NCI-H2081 (cell line): ENCODE measurements around the gene PDIA5.

Experiments
- DNase-seq, 2 experiments: peaks; one replicate each; lab custom pipeline; 2025; lab: John Stamatoyannopoulos, UW

PDIA5 gene

DNA sequence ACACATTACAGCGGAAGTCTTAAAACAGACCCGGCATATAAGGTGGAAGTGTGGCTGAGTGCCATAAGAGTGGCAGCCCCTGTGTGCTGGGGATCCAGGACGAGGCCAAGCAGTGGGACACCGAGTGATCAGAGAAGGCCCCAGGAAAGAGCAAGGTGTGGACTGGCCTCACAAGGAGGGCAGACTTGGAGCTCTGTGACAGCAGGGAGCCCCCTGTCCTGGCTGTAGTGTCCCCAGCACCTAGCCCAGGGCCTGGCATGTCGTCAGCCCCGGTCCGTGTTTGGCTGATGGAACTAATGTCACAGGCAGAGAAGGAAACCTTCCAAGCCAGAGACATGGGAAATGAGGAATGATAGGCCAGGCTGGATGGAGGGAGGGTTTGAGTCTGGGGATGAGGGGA lies 4.8 kb downstream of the PDIA5 start:
- no peak for DNase-seq

DNA sequence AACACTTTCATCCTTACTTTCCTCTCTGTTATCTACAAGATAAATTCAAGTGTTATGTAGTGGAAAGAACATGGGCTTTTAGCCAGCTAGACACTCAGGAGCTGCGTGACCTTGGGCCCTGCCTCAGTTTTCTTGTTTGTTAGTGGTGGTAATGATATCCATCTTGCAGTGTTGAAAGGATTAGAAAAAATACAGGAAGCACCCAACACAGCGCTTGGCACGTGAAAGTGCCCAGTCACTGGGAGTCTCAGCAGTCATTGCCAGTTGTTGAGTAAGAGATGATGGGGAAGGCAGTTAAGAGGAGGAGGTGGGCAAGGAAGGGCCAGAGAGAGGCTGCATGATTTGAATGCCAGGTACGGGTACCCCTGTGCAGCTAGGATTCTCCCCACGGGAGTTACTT lies 5.3 kb downstream of the PDIA5 start:
- no peak for DNase-seq

DNA sequence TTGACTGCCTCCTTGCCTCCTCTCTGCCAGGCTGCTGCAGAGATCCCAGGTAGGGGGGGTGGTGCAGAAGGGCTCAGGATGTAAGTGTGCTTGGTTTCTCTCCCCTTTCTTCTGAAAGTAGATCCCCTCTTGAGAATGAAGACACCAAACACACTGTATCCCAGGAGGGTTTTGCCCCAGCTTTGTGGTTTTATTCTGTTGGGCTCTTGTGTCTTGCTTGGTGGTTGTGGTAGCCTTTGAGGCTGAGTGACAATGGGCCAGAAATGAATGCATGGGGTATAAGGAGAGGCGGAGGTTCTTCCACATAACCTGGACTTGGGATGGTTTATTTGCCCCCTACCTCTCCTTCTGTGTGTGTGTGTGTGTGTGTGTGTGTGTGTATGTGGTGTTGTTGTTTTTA lies 5.7 kb downstream of the PDIA5 start:
- no peak for DNase-seq

DNA sequence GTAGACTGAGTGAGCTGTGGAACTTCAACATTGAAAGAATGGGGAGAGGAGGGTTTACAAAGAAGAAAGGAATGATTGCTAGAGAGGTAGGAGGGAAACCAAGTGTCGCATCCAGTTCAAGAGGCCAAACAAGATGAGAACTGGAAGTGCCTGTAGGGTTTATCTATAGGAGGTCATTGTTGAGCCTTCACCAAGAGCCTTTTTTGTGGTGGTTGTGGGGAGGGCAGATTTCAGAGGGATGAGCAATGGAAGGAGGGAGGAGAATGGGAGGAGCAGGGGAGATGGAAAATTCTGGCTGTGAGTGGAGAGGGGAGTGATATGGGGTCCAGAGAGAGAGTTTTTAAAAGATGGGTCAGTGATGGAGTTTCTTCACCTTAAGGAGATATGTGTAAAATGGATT lies 8.5 kb downstream of the PDIA5 start:
- no peak for DNase-seq

DNA sequence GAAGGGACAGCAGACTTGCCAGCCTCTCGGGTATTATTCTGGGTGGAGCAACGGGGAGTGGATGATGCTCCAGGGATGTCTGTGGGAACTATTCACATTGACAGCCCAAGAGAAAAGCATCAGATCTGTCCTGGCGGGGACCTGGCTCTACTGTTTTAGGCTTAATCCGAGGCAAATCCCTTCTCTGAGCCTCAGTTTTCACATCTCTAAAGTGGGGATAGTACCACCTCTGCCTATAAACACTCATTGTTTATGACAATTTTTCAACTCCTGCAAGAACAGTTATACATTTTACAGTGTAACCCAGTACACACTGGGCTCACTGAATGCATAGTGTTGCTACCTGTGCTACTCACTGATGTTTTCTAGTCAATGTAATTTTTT lies 9.3 kb downstream of the PDIA5 start:
- no peak for DNase-seq

DNA sequence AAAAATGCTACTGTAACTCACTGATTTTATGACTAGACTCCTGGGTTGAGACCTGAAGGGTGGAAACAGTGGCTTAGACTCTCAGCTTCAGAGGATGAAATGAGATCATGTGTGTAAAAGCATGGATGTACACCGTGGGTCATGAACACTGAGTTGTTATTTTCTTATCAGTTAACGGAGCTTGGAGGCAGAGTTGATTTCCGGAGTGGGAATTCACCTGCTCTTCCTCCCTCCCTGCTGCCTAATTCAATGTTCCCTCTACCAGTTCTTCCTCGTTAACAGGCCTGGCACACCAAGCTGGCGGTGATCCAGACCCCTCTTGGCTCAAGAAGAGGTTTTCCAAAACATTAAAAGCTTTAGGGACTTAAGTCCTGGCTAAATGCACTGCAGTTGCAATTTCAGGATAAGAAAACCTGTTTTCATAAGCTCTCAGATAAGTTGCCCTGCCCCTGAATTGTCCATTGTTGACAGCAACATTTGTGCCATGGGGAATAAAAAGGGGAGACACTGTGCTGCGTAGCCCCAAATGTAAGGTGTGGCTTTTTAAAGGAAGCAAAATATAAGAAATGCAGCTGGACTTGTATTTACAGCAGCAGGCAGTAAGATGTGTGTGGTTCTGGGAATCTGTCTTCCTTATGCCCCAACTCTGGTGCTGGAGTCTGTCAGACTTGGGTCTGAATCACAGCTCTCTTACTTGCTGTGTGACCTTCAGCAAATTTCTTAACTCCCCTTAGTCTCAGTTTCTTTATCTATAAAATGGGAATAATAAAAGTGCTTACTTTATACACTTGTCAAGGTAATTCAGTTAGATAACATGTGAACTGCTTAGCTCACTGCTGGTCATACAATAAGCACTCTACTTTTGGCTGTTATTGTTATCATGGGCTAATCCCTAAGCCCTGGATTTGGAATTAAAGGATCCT lies 9.9 kb downstream of the PDIA5 start:
- peak; percentile 49 to 86 for DNase-seq

DNA sequence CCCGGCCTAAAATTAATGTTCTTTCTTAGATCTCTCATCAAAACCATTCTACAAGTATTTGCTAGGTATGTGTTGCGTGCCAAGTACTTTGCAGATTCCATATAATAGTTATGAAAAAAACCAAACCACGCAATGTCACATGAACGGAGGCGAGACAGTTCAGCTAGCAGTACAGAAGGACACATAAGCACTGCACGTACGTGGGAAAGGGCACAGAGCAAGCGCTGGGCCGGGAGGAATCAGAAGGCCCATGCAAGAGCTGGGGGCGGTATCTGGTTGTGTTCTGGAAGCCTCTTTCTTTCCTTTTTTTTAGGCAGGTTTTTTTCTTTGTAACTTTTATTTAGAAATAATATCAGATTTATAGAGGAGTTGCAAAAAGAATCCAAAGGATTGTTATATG lies 11.3 kb downstream of the PDIA5 start:
- DNase-seq: no peak

DNA sequence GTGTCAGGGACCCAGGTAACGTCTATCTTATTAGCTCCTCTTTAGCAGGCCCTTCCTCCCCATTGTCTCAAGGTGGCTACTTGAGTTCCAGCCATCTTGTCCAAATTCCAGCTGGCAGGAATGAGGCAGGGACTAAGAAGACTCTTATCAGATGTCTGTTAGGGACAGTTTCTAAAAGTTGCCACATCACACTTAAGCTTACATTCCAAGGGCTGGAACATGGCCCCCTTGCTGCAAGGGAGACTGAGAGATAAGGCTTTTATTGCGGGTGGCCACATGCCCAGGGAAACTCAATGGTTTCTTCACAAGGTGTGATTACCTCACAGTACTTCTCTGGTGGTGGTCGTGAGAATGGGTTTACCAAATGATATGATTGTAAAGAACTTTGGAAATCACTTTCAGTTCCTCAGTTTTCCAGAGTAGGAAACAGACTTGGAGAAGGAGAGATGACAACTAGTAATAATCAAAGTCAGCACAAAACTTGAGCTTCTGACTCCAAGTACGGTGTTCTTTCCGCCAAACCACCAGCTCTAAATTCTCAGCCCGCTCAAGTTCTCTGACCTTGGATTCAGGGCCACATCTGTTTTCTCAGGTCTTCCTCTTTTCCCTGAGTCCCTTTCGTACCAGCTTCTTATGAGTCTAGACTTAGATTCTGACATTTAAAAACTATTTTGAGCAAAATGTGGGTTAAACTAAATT lies 14.2 kb downstream of the PDIA5 start:
- no peak for DNase-seq

DNA sequence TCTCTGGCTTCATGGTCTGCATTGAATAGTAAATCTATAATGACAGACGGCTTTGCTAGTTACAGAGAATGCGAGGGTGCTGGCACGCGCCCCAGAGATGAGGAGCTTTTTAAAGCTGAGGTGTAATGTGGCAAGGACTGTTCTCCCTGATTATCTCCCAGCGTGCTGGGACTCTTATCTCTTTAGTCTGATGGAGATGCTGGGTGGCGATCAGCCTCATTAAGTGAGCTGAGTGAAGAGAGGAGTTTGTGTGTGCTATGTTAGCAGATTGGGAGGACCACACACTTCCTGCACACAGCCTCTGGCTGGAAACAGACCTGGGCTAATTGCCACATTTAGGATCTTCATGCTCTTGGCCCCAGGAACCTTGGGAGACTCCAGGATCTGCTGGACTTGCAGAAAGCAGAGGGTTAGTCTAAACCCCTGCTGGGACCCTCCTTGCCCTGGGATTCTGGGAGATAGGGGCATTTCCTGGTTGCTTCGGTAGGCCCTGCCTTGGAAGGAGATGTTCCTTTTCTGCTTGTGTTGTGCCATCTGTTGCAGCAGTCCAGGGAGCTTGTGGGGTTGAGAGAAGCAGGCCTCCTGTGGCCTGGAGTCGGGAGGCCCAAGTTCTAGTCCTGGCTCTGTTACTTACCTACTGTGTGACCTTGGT lies 15.0 kb downstream of the PDIA5 start:
- DNase-seq: peak; percentile 23 to 58

DNA sequence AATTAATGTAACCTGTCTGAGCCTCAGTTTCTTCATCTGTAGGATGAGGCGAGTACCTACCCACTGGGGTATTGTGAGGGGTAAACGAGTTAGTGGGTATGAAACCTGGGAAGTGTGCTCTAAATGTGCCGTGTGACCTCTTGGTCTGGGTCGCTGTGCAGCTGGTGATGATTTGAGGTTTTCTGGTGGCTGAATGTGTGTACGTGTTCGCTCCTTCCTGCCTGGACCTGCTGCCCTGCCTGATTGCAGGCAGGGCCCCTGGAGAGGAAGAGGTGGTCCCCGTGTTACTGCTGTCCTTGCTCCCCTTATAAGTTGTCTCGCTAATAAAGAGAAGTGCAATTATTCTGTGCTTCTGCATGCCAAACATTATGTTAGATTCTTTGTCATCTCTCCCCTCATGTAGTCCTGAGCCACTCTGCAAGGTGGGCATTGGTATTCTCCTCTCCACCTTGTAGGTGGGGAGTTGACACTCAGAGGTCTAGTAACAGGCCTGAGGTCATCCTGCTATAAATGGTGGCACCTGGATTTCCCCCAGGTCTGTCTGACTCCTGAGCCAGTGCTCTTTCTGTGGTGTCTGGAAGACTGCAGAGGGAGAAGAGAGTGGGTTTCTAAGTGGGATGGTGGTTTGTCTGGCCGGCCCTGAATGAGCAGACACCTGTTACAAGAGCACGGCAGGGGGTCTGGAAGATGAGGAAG lies 15.7 kb downstream of the PDIA5 start:
- DNase-seq: no peak

DNA sequence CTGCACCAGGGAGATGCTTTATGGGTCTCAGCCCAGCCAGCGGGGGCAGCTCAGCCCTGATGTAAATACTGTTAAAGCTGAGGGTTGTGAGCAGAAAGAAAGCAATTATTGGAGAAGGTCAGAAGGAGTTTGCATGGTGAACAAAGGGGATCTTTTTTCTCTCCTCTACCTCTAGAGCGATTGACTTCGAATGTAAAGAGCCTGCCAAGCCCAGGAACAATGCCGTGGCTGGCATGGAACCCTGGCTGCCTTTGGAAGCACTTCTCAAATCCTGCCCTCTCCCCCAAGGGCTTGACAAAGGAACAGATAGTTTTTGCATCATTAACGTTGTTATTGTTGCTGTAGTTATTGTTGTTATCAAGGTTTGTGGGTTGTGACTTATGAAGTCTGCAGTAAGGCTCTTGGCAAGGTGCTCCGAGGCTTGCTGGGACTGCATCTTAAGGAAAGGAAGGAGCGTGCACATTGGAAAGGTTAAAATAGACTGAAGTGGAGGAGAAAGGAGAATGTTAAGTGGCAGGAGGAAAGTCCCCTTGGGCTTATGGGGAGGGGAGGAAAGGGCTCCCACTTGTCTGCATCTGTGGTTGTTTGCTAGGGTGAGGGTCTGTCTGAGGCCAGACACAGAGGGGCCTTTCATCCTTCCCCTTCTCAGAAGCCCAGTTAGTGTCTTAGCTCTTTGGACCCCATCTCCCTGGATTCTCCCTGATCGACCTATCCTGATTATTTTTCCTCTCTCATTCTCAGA lies 16.7 kb downstream of the PDIA5 start:
- no peak for DNase-seq

DNA sequence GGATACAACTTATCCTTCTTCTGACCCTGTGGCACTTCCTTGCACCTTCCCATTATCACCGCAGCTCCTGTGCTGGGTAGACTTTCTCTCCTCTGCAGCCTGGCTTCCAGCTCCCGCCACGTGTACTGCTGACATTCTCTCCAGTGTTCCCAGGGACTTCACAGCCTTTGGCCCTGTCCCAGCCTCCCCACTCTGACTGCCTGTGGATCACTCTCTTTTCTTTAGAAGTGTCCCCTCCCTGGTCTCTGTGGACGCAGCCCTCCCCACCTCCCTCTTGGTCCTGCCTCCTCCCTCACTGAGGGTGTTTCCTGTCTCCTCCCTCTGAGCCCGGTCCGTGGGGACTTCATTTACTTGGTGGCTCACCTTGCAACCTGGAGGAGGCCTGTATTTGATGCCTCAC lies 17.4 kb downstream of the PDIA5 start:
- DNase-seq: peak in 1 of 2 experiments; percentile 34

DNA sequence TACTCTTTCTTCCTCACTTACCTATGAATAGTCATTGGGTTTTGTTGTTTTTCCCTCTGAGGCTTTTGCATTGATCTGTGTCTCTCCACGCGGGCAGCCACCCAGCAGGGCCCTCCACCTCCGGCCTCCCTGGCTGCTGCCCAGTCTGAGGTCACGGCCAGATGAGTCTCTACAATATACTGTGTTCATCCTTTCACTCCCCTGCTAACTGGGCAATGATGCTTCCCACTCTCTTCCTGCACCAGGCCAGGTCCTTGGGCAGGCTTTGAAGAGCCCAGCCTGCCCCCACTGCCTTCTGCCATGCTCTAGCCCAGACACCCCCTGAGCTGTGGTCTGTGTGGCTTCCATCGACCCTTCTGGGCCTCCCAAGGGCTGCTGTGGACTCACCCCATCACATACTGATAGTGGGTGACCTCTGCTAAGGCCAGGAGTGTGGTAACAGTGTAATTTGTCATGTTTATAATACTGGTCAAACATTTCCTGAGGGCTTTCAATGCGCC lies 18.0 kb downstream of the PDIA5 start:
- DNase-seq: no peak

DNA sequence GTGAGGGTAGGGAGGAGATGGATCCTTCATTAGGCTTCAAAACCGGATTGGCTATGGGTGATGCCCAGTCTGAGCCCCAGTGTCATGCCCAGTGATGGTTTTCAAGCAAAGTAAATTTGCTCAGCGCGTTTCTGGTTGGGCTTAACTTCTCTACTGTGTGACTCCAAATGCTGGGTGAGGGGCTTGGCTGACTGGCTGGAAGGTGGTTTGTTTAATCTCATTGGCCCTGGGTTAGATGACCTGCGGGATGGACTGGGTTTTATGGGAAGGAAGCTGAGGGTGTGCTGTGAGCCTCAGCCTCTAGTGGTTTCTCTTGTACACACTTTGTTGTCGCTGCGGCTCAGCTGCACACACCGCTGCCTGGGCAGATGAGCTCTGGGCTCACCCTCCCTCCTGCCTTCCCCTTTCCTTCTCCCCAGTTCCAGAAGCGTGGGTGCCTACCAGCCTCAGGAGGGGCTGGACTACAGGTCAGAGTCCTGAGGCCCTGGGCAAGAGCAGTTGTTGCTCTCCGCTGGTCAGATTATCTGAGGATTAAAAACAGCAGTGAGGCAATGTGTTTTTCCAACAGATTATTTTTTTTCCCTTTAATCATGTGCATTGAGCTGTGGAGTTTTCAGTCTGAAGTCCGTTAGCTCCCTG lies 18.6 kb downstream of the PDIA5 start:
- DNase-seq: no peak

DNA sequence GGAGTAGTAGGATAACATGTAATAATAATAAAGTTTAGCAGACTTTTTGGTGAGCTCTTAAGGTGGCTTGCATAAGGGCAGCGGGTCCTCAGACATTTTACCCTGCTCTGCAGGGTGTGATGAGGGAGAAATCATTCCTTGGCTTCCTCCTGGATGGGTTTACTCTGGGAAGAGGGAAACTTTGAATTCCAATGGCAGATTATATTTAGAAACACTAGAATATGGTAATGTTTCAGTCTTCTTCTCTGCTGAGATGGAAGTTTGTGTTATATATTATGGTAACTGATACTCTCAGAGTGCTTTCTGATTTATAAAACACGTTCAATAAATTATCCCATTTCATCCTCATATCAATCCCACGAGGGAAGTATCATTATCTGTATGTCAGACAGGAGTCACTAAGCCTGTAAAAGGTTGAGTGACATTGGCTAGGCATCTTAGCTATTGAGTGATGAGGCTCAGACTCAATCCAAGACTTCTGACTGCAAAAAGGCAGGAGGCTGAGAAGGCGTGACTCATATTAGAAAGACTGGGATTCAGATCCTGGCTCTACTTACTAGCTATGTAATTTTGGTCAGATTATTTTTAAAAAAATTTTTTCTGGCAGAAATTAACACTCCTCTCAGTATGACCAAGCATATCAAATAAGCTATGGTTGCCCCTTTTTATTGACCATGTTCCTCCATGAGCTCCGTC lies 19.3 kb downstream of the PDIA5 start:
- no peak for DNase-seq

DNA sequence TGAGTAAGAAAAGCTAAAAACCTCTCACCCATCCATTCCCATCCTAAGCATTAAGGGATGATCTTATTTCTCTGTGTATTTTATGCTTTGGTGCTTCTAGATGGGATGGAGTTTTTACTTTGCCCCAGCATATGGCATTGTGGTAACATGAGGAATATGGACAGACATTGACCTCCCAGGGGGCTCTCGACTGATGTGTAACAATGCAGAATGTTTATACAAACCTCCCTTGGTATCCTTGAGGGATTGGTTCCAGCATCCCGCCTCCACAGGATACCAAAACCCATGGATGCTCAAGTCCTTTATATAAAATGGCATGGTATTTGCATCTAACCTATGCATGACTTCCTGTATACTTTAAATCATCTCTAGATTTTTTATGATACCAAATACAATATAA lies 21.6 kb downstream of the PDIA5 start:
- no peak for DNase-seq

DNA sequence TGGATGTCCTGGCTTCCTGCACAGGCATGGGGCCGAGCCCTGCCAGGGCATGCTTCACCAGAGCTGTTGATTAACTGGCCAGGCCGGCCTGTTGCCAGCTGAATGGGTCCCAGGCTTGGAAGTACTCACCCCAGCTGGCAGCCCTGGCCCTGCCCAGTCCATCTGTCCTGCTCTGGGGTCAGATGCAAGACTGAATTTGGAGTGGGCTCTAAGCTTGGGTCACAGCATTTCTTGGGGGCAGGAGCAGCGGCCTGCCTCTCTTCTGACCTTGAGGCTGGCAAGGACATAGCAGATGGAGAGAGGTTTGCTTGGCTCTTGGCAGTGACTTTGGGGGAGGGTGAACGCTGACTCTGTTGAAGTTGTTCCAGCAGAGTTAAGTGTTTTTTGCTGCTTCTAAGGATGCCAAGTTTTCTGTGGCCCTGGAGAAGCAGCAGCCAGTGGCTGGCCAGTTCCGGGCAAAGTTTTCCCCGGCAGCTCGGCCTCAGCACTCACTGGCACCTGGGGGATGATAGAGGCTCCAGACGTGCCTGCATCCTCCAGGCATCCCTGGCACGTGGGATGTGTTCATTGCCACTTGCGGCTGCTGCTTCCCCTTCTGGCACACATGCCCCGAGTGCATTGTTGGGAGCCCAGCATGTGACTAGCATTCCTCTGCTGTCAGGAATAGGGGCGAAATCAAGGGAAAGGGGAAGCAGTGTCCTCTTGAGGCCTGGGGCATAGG lies 22.9 kb downstream of the PDIA5 start:
- DNase-seq: no peak

DNA sequence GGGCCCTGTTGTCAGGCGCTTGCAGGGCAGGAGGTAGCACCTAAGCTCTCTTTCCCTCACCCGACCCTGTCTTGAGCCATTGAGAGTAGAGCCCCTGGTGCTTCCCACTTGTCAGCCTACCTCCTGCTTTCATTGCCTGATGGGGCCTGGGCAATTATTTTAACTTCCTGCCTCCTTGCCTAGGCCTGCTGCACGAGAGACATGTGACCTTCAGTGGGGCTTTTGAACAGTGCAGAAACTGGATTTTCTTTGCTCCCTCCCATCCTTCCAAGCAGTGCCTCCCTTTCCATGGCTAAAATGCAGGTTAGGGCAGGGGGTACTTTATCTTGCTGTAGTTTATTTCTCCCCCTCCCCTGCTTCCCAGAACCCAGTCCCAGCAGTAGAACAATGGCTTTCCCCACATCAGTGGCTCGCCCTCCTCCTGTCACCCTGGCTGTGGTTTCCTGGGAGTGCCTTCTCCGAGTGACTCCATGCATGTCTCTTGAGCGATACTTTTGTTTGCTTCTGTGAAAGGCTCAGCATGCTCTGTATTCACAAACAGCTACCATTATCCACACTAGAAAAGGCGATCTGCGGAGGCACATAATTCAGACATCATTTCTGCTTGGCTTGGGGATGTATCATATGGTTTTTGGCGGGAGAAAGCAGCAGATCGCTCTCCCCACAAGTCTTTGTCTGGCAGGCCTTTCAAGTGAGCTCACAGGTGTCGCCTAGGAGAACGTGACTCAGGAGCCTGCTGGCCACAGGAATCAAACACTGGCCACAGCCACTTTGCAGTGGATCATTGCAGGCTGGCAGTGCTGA lies 24.1 kb downstream of the PDIA5 start:
- DNase-seq: peak; percentile 84 to 94

DNA sequence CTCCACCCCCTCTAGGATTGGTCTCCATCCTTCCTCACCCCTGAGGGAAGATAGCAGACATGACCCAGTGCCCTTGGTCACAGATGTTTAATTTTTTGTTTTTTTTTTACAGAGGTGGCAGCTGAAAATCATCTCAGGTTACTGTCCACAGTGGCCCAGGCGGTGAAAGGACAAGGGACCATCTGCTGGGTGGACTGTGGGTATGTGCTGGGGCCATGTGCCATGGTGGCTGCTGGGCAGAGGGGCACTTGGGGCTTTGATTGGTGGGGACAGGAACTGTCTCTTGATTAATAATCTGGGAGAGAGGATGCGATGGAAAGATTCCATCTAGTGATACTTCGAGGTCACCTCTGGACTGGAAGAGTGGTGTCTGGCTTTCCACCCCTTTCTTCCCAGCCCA lies 25.4 kb downstream of the PDIA5 start:
- no peak for DNase-seq
